Heart right ventricle (tissue), 16 donors: ENCODE data around the gene BLOC1S3. TPM values are rescaled to one million over a fixed set of nuclear protein-coding genes. Genes with fewer than 3 reads are reported as not detected.

Source experiments
- ATAC-seq, 8 donors: fragments of 200-7000 bp; cut with Tn5 transposase; one replicate each; pipeline ENCODE4 v1.9.1; 2020; ENCODE audit warnings: mild to moderate bottlenecking in 8 of 8, moderate library complexity in 8 of 8, moderate number of reproducible peaks in 1 of 8
- DNase-seq, 2 donors: peaks; one replicate each; pipeline ENCODE4 v3.0.0-alpha.2; 2020
- H3K27ac ChIP-seq, 10 donors: fragments of 200-600 bp; sonication (generic) in 2 of 10; one replicate each; pipeline versions ENCODE4 v1.5.0 to v1.8.0; 2020 to 2022; ENCODE audit warnings: mild to moderate bottlenecking in 3 of 10
- H3K27me3 ChIP-seq, 7 donors: fragments of 200-600 bp; one replicate each; pipeline ENCODE4 v1.8.0; 2021 to 2022; ENCODE audit warnings: mild to moderate bottlenecking in 2 of 7
- H3K36me3 ChIP-seq, 9 donors: fragments of 200-600 bp; sonication (generic) in 1 of 9; one replicate each; pipeline versions ENCODE4 v1.5.0 to v1.8.0; 2020 to 2022; ENCODE audit warnings: mild to moderate bottlenecking in 2 of 9
- H3K4me1 ChIP-seq, 9 donors: fragments of 200-600 bp; sonication (generic) in 1 of 9; one replicate each; pipeline versions ENCODE4 v1.5.0 to v1.8.0; 2020 to 2022; ENCODE audit warnings: mild to moderate bottlenecking in 4 of 9
- H3K4me3 ChIP-seq, 10 donors: fragments of 200-600 bp; sonication (generic) in 2 of 10; one replicate each; pipeline versions ENCODE4 v1.5.0 to v1.8.0; 2020 to 2022; ENCODE audit warnings: mild to moderate bottlenecking in 7 of 10, moderate library complexity in 2 of 10
- H3K9me3 ChIP-seq, 11 donors: fragments of 200-600 bp in 10 of 11; sonication (generic) in 2 of 11; one replicate each; pipeline versions ENCODE4 v1.5.0 to v1.8.0; 2013 to 2022; ENCODE audit warnings: mild to moderate bottlenecking in 2 of 11, control low read depth in 1 of 11, moderate library complexity in 1 of 11
- WGBS, 2 donors: extraction: QIAGEN DNeasy Blood & Tissue Kit; methylation state at CpG; one replicate each; pipeline ENCODE4 v1.1.7; 2013; ENCODE audit warnings: inconsistent platforms in 1 of 2; 5-methylcytosine and 5-hydroxymethylcytosine counted together
- intact Hi-C, 10 donors: fragments of 100-400 bp; cut with DNase I; formaldehyde crosslinking; loops; one replicate each; pipeline versions ENCODE4 v1.11.1 to v1.14.2; 2022
- polyA plus RNA-seq, 2 donors: library from polyadenylated mRNA; stranded (reverse); fragments of 200-250 nt; gene quantifications; one replicate each; pipeline ENCODE4 v1.2.3, GENCODE V29; 2013
- total RNA-seq, 10 donors: library from RNA; stranded (reverse); fragmentation: NEBNext Ultra II Directional in 3 of 10; extraction: Animal tissue kit (Norgen Biotek cat#: 25700) in 3 of 10; gene quantifications; one replicate each; pipeline versions ENCODE4 v1.2.1 to v1.2.4, GENCODE V29; 2021 to 2023
- TF ChIP-seq, protein P1 (sequence below), 9 donors: fragments of 200-600 bp; sonication (generic) in 2 of 9; IDR thresholded peaks; one replicate each; pipeline versions ENCODE4 v1.5.0 to v1.8.0; 2021 to 2022; ENCODE audit warnings: antibody characterized with exemption in 9 of 9, mild to moderate bottlenecking in 5 of 9, moderate library complexity in 1 of 9
- donor health status: Arrhythmogenic right ventricular cardiomyopathy.
- donor health status: ischemic (EF 13 %, LVEDD 7.1; RV severe dilation, severe dysfunction).
- donor health status: healthy with polysubstance abuse.
- donor health status: DM: no; HTN: yes; CAD: no.
- donor health status: DM: no; HTN: no; CAD: no.
- donor health status: ischemic (EF 25% LVEDD 6.9; RV normal size, moderate dysfunction).
- donor health status: ischemic (EF 25% LVEDD 5.7; RV mildly dilated, moderate dysfunction).
- donor health status: healthy.
- donor health status: DM: yes; HTN: yes; CAD: no.
- donor health status: Ischemic cardiomyopathy.
- donor health status: ischemic (EF 35%, LVEDD 5.7; RV mildly dilated, moderate dysfunction).
- donor health status: nonischemic (EF 11% LVEDD 7.7; RV severe dilation, severe dysfunction).
- donor health status: DM: yes; HTN: yes; CAD: no.
- donor health status: PGD.
- donor health status: ischemic (EF 29% LVEDD 5.4; RV normal size, mild dysfunction).
- donor health status: nonischemic (EF 23%, LVEDD 6.1; RV moderate dilation, normal function).

Gene BLOC1S3
- total and polyA plus RNA-seq, 12 donors, result 2.2 to 8.6 (median 4.8) TPM

DNA sequence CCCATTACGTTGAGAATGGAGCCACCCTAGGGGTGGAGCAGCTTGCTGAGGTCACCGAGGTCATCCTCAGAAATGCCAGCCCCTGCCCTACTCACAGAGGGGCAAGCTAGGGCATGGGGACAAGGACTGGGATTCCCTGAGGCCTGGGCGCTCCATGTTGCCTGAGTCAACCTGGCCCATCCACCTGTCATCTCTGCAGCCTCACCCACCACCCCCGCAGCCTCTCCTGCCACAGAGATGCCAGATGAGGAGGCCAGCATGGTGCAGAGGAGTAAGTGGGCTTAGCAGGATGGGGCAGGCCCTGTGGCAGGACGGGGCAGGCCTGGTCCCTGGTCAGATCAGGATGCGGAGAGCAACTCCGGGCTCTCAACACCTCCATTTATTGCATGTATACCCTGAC lies 27.3 kb upstream of the BLOC1S3 start:
- 79 to 81% methylated on average over 7 of the region's 7 CpGs for WGBS, 2 donors
- Histone ChIP-seq H3K9me3 (no peaks in the 10 kb centered on the region), H3K4me1 (peaks cover 22 to 32% (median 27%) of the 10 kb centered on the region in 9 donors), H3K27ac (no peak overlapping the region), H3K27me3 (peaks cover 9 to 57% (median 27%) of the 10 kb centered on the region in 7 donors), H3K36me3 (peaks cover 0 to 7% (median 2%) of the 10 kb centered on the region in 9 donors), H3K4me3 (no peak overlapping the region)
- TF ChIP-seq, protein P1, sequence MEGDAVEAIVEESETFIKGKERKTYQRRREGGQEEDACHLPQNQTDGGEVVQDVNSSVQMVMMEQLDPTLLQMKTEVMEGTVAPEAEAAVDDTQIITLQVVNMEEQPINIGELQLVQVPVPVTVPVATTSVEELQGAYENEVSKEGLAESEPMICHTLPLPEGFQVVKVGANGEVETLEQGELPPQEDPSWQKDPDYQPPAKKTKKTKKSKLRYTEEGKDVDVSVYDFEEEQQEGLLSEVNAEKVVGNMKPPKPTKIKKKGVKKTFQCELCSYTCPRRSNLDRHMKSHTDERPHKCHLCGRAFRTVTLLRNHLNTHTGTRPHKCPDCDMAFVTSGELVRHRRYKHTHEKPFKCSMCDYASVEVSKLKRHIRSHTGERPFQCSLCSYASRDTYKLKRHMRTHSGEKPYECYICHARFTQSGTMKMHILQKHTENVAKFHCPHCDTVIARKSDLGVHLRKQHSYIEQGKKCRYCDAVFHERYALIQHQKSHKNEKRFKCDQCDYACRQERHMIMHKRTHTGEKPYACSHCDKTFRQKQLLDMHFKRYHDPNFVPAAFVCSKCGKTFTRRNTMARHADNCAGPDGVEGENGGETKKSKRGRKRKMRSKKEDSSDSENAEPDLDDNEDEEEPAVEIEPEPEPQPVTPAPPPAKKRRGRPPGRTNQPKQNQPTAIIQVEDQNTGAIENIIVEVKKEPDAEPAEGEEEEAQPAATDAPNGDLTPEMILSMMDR (IDR thresholded peaks at IDR 0.05), result no peak
- ATAC-seq, result no peak
- intact Hi-C loops, result no loop called here
- no peak for DNase-seq

DNA sequence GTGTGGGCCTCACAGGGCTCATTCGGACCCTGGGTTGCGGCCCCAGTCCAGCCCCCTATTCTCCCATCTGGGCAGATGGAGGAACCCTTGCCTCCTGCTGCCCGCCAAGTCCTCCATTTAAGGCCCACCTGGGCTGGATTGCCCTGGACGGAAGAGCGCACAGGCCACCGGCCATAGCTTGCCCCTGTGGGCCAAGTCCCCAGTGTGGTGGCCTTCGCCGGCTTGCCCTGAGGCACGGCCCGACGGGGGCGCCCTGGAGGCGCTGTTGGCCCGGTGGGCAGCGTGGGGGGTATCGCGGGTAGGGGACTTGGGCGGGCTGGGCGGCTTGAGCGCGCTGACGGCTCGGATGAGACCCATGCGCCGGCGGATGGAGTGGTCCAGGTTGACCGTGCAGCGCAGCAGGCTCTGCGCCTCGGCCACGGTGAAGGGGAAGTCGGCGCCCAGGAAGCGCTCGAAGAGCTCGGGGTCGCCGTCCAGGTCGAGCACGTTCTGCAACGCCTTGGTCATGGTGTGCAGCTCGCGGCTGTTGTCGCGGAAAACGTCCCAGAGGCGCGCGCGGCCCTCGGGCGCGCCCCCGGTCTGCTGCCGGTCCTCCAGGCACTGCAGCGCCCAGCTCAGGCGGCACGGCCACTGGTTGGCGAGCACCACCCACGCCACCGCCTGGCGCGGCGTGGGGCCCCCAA lies 26.6 kb upstream of the BLOC1S3 start:
- no peak for DNase-seq
- Histone ChIP-seq H3K36me3 (peaks cover 0 to under 1% (median 0%) of the 10 kb centered on the region in 9 donors), H3K9me3 (no peaks in the 10 kb centered on the region), H3K27me3 (peaks cover 9 to 59% (median 27%) of the 10 kb centered on the region in 7 donors), H3K27ac (no peak overlapping the region), H3K4me3 (peak overlapping the region in 9 of 10 donors; percentile 11 to 41 (median 37)), H3K4me1 (peaks cover 22 to 32% (median 27%) of the 10 kb centered on the region in 9 donors)
- intact Hi-C loops, result no loop called here
- 11 to 12% methylated on average over 64 of the region's 64 CpGs for WGBS, 2 donors
- TF ChIP-seq, protein P1 (IDR thresholded peaks at IDR 0.05), result no peak
- no peak for ATAC-seq

DNA sequence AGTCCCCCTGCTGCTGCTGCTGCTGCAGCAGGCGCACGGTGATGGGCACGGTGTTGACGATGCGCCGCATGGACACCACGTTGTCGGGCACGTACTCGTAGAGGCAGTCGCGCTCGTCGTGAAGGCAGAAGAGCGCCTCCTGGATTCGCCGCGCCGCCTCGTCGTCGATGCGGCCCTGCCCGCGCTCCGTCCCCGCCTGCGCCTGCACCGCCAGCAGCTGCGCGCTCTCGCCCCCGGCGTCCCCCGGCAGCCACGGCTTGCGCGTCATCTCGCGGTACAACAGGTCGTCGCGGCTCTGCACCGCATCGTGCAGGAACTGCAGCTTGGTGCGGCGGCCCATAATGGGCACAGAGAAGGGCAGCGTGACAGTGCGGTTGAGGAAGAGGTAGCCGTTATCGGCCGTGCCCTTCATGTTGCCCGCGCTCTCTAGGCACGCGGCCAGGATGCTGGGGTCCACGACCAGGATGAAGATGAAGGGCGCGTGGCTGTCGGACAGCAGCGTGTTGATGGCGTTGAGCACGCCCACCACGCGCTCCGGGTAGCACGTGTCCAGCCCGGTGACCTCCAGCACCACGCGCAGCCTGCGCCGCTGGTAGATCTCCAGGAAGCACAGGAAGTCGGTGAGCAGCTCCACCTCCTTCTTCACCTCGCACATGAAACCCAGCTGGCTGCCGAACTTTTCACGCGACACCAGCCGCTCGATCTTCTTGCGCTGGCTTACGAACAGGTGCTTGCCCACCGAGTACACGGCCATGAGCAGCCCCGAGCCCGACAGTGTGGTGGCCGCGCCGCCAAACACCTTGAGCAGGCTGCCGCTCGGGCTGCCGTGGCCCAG lies 25.9 kb upstream of the BLOC1S3 start:
- TF ChIP-seq, protein P1 (IDR thresholded peaks at IDR 0.05), result peak in 2 of 9 donors; percentile 21 to 26
- H3K27me3 ChIP-seq, result peaks cover 9 to 60% (median 27%) of the 10 kb centered on the region in 7 donors
- peak overlapping the region in 9 of 10 donors; percentile 11 to 41 (median 37) for H3K4me3 ChIP-seq
- ATAC-seq, result peak; percentile 14 to 68 (median 44)
- no peaks in the 10 kb centered on the region for H3K9me3 ChIP-seq
- H3K36me3 ChIP-seq, result no peaks in the 10 kb centered on the region
- intact Hi-C loops, result no loop called here
- H3K27ac ChIP-seq, result no peak overlapping the region
- 2 to 4% methylated on average over 91 of the region's 91 CpGs for WGBS, 2 donors
- H3K4me1 ChIP-seq, result peaks cover 22 to 32% (median 27%) of the 10 kb centered on the region in 9 donors
- DNase-seq, result peak; percentile 39 to 42

DNA sequence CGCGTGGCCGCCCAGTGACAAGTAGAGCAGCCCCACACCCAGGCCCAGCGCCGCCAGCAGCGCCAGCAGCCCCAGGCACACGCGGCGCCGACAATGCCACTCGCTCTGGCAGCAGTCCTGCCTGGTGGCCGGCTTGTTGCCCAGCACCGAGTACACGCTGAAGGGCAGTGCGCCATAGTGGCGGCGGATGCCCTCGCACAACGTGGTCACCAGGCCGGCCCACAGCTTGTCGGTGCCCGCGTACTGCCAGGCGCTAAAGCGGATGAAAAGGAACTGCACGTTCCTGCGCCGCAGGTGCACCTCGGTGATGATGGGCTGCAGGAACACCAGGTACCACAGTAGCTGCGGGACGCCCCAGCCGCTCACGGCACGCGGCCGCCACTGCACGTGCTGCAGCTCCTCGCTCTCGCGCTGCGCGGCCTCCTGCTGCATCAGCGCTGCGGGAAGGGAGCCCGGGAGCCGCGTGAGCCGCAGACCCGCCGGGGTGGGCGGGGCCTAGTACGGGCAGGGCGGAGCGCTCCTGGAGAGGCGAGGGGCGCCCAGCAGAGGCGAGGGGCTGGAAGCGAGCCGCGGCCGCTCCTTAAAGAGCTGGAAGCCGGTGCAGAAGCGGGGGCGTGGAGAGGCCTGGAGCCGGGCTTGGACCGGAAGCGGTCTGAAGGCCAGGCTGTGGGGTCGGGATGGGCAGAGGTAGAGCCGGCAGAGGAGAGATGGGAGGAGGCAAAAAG lies 25.1 kb upstream of the BLOC1S3 start:
- TF ChIP-seq, protein P1 (IDR thresholded peaks at IDR 0.05), result no peak
- Histone ChIP-seq H3K4me3 (peak overlapping the region in 9 of 10 donors; percentile 11 to 41 (median 37)), H3K36me3 (no peaks in the 10 kb centered on the region), H3K4me1 (peaks cover 22 to 32% (median 27%) of the 10 kb centered on the region in 9 donors), H3K27ac (peak overlapping the region in 1 of 10 donors; percentile 57), H3K27me3 (peaks cover 9 to 68% (median 33%) of the 10 kb centered on the region in 7 donors), H3K9me3 (no peaks in the 10 kb centered on the region)
- WGBS, 2 donors, result 1 to 2% methylated on average over 69 of the region's 69 CpGs
- DNase-seq (peak; percentile 17 to 40), ATAC-seq (peak; percentile 34 to 71 (median 60))
- intact Hi-C loops, result no loop called here
